ENCODE results near the gene MAST2.
"Not testable (repeated sequence)": the region's sequence is repeated elsewhere in the genome, so short reads cannot be mapped to it uniquely, and the experiment has no call there.

The MAST2 gene

GRCh38 chr1:45923343-45923742, 119.9 kb downstream of the MAST2 start:
- TF ChIP-seq ZFX (IDR thresholded peaks at IDR 0.05), result no peak
- TF ChIP-seq, protein P1, sequence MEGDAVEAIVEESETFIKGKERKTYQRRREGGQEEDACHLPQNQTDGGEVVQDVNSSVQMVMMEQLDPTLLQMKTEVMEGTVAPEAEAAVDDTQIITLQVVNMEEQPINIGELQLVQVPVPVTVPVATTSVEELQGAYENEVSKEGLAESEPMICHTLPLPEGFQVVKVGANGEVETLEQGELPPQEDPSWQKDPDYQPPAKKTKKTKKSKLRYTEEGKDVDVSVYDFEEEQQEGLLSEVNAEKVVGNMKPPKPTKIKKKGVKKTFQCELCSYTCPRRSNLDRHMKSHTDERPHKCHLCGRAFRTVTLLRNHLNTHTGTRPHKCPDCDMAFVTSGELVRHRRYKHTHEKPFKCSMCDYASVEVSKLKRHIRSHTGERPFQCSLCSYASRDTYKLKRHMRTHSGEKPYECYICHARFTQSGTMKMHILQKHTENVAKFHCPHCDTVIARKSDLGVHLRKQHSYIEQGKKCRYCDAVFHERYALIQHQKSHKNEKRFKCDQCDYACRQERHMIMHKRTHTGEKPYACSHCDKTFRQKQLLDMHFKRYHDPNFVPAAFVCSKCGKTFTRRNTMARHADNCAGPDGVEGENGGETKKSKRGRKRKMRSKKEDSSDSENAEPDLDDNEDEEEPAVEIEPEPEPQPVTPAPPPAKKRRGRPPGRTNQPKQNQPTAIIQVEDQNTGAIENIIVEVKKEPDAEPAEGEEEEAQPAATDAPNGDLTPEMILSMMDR (conservative IDR thresholded peaks at IDR 0.05), result no peak
- no peak overlapping the region for H3K27ac ChIP-seq

DNA sequence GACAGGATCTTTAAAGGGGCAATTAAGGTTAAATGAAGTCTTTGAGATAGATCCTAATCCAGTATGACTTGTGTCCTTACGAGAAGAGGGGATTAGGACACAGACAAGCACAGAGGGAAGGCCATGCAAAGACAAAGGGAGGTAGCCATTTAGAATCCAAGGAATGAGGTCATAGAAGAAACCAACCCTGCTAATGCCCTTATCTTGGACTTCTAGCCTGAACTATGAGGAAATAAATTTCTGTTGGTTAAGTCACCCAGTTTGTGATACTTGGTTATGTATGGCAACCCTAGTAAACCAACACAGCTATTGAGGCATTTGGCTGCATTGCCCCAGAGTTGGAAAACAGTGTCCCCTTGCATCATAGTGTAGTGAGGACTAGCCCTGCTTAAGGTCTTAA, 121.3 kb downstream of the MAST2 start:
- TF ChIP-seq, protein P1 (conservative IDR thresholded peaks at IDR 0.05), result no peak
- no peak for TF ChIP-seq ZFX (IDR thresholded peaks at IDR 0.05)
- no peak overlapping the region for H3K27ac ChIP-seq

DNA sequence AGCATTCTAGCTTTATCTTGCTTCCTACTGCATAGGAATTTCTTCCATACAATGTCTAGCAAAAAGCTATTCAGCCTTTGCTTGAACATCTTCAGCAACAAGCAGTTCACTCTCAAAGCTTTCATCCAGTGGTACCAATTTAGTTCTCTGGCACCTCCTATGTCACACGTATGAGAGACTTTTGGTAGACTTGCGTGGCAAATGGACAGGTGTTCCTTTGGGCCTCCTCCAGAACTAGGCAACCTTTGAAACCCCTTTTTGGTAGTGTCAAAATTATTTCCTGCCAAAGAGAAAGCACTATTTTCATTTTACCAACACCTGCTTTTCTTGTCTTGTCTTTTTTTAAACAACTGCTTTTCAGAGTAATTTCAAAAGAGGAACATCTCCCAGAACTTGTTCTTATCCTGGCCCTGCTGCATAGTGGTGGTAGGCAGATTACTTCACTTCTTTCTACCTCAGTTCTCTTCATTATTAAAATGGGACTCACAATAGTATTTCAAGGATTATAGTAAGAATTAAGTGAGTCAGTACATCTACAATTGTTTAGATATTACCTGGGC, 122.4 kb downstream of the MAST2 start:
- H3K27ac ChIP-seq, result no peak overlapping the region
- TF ChIP-seq ZFX (IDR thresholded peaks at IDR 0.05), result no peak
- TF ChIP-seq, protein P1 (conservative IDR thresholded peaks at IDR 0.05), result no peak

GRCh38 chr1:45926330-45926729, 122.9 kb downstream of the MAST2 start:
- no peak overlapping the region for H3K27ac ChIP-seq
- TF ChIP-seq, protein P1 (conservative IDR thresholded peaks at IDR 0.05), result no peak
- TF ChIP-seq ZFX (IDR thresholded peaks at IDR 0.05), result no peak

- not testable (repeated sequence) for H3K27ac ChIP-seq
Measured at GRCh38 chr1:45927231-45927915, 124.0 kb downstream of the MAST2 start.

DNA sequence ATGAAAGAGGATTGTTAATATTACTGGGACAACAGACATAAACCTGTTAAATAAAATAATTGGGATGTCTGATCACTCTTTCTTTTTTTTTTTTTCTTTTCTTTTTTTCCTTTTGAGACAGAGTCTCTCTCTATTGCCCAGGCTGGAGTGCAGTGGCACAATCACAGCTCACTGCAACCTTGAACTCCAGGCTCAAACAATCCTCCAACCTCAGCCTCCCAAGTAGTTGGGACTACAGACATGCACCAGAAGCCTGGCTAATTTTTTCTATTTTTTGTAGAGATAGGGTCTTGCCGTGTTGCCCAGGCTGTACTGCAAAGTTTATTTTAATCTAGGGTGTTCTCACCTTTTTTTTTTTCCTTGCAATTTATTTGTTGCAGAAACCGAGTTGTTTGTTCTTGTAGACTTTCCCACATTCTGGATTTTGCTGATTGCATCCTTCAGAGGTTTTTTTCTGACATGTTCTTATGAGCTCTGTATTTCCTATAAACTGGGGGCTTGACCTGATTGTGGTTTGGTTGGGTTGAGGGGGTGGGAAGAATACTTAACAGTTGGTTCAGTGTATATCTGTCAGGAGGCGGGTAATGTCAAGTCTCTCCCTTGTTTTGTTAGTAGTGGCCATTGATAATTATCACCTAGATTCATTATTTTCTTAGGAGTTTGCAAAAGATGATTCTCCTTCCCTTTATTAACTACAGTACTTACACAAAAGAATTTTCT, 125.2 kb downstream of the MAST2 start:
- TF ChIP-seq, protein P1 (conservative IDR thresholded peaks at IDR 0.05), result no peak
- TF ChIP-seq ZFX (IDR thresholded peaks at IDR 0.05), result no peak
- no peak overlapping the region for H3K27ac ChIP-seq

GRCh38 chr1:45929257-45929687, 125.9 kb downstream of the MAST2 start:
- no peak overlapping the region for H3K27ac ChIP-seq

More at GRCh38 chr1:45929257-45929687, 125.9 kb downstream of the MAST2 start:
- TF ChIP-seq, protein P1 (conservative IDR thresholded peaks at IDR 0.05), result no peak
- TF ChIP-seq ZFX (IDR thresholded peaks at IDR 0.05), result no peak

All from C4-2B (cell line).